ENCODE data around the gene SLC9A5.

The SLC9A5 gene

GRCh38 chr16:67248073-67248400 is 742 bp upstream of the SLC9A5 start:
- Histone ChIP-seq H3K4me3 (ENCODE audit: low read depth, low read length) (peak overlapping the region; percentile 67), H3K79me2 (no peaks in the 10 kb centered on the region), H2AFZ (peak overlapping the region; percentile 77), H3K9me3 (ENCODE audit: control insufficient read depth, low read length) (no peaks in the 10 kb centered on the region), H3K9ac (no peak overlapping the region), H3K4me1 (peaks cover 8% of the 10 kb centered on the region), H3K4me2 (ENCODE audit: low read length) (peak overlapping the region; percentile 89), H3K27me3 (ENCODE audit: control insufficient read depth, insufficient read depth, low read length) (no peaks in the 10 kb centered on the region), H3K27ac (no peak overlapping the region), H3K36me3 (ENCODE audit: control insufficient read depth, insufficient read depth, low read length) (no peaks in the 10 kb centered on the region)
- no peak for TF ChIP-seq CTCF (IDR thresholded peaks at IDR 0.05)

- Histone ChIP-seq H3K36me3 (ENCODE audit: control insufficient read depth, insufficient read depth, low read length) (no peaks in the 10 kb centered on the region), H3K9me3 (ENCODE audit: control insufficient read depth, low read length) (no peaks in the 10 kb centered on the region), H3K4me3 (ENCODE audit: low read depth, low read length) (no peak overlapping the region), H3K27me3 (ENCODE audit: control insufficient read depth, insufficient read depth, low read length) (no peaks in the 10 kb centered on the region), H3K79me2 (no peaks in the 10 kb centered on the region), H3K4me1 (peaks cover 8% of the 10 kb centered on the region), H3K27ac (no peak overlapping the region), H3K9ac (no peak overlapping the region), H2AFZ (peak overlapping the region; percentile 77), H3K4me2 (ENCODE audit: low read length) (peak overlapping the region; percentile 89)
- no peak for TF ChIP-seq CTCF (IDR thresholded peaks at IDR 0.05)
Measured at GRCh38 chr16:67249178-67250044, 632 bp downstream of the SLC9A5 start.

- H3K4me2 ChIP-seq (ENCODE audit: low read length), result no peak overlapping the region
- no peaks in the 10 kb centered on the region for H3K9me3 ChIP-seq (ENCODE audit: control insufficient read depth, low read length)
- no peak overlapping the region for H2AFZ ChIP-seq
- no peak overlapping the region for H3K9ac ChIP-seq
- TF ChIP-seq CTCF (IDR thresholded peaks at IDR 0.05), result no peak
- no peaks in the 10 kb centered on the region for H3K79me2 ChIP-seq
- peaks cover 8% of the 10 kb centered on the region for H3K4me1 ChIP-seq
- no peak overlapping the region for H3K27ac ChIP-seq
- no peaks in the 10 kb centered on the region for H3K36me3 ChIP-seq (ENCODE audit: control insufficient read depth, insufficient read depth, low read length)
- no peaks in the 10 kb centered on the region for H3K27me3 ChIP-seq (ENCODE audit: control insufficient read depth, insufficient read depth, low read length)
- no peak overlapping the region for H3K4me3 ChIP-seq (ENCODE audit: low read depth, low read length)
Measured at GRCh38 chr16:67250045-67250327, 1.2 kb downstream of the SLC9A5 start.

- H3K9ac ChIP-seq, result no peak overlapping the region
Measured at GRCh38 chr16:67252609-67253497, 4.1 kb downstream of the SLC9A5 start.

More at GRCh38 chr16:67252609-67253497, 4.1 kb downstream of the SLC9A5 start:
- Histone ChIP-seq H3K36me3 (ENCODE audit: control insufficient read depth, insufficient read depth, low read length) (no peaks in the 10 kb centered on the region), H3K27me3 (ENCODE audit: control insufficient read depth, insufficient read depth, low read length) (no peaks in the 10 kb centered on the region), H3K9me3 (ENCODE audit: control insufficient read depth, low read length) (no peaks in the 10 kb centered on the region), H3K27ac (no peak overlapping the region), H3K4me2 (ENCODE audit: low read length) (no peak overlapping the region), H2AFZ (no peak overlapping the region), H3K4me3 (ENCODE audit: low read depth, low read length) (no peak overlapping the region), H3K4me1 (peaks cover 2% of the 10 kb centered on the region), H3K79me2 (no peaks in the 10 kb centered on the region)
- TF ChIP-seq CTCF (IDR thresholded peaks at IDR 0.05), result no peak
